Spinal cord (tissue), 10 donors: Measurements from ENCODE around the gene ADARB2. TPM values are rescaled to one million over a fixed set of nuclear protein-coding genes. Genes with fewer than 3 reads are reported as not detected.

Experiments used
- DNase-seq, 6 donors: peaks; one replicate each; pipeline versions ENCODE4 v3.0.0 to v3.0.0-alpha.2; 2013 to 2015; ENCODE audit warnings: low spot score in 6 of 6, low read depth in 4 of 6
- H3K27ac ChIP-seq: one replicate; pipeline ENCODE4 v1.5.1; 2013; ENCODE audit warnings: low read depth, low read length, control low read depth
- H3K27me3 ChIP-seq: one replicate; pipeline ENCODE4 v1.6.1; 2013; ENCODE audit warnings: low read length; ENCODE audit not compliant: control insufficient read depth, insufficient read depth
- H3K36me3 ChIP-seq: one replicate; pipeline ENCODE4 v1.6.1; 2013; ENCODE audit warnings: low read length; ENCODE audit not compliant: control insufficient read depth, insufficient read depth
- H3K4me1 ChIP-seq: one replicate; pipeline ENCODE4 v1.6.1; 2013; ENCODE audit warnings: low read length; ENCODE audit not compliant: control insufficient read depth, insufficient read depth
- H3K4me3 ChIP-seq: one replicate; pipeline ENCODE4 v1.5.1; 2013; ENCODE audit warnings: low read depth, low read length, control low read depth
- H3K9me3 ChIP-seq: one replicate; pipeline ENCODE4 v1.6.1; 2013; ENCODE audit warnings: low read length; ENCODE audit not compliant: control insufficient read depth, insufficient read depth
- WGBS: methylation state at CpG from one replicate; pipeline ENCODE4 v1.1.5; 2013; ENCODE audit warnings: missing lambda C conversion rate; ENCODE audit not compliant: insufficient coverage; 5-methylcytosine and 5-hydroxymethylcytosine counted together
- polyA plus RNA-seq, 2 donors: library from polyadenylated mRNA; unstranded; fragments of 120-200 nt; gene quantifications; one replicate each; pipeline ENCODE4 v1.2.1, GENCODE V29; 2013; ENCODE audit not compliant: insufficient read length in 2 of 2
- total RNA-seq, 2 donors: library from RNA; depleted of rRNA in 1 of 2; stranded (reverse); fragments of 120-200 nt in 1 of 2; fragments of >200 nt in 1 of 2; gene quantifications; one replicate each; pipeline versions ENCODE4 v1.2.3 to v1.2.4, GENCODE V29; 2013 to 2014
- donor health status: healthy.

The ADARB2 gene
- total and polyA plus RNA-seq, 4 donors, result 4.1 to 11.2 (median 8.3) TPM

DNA sequence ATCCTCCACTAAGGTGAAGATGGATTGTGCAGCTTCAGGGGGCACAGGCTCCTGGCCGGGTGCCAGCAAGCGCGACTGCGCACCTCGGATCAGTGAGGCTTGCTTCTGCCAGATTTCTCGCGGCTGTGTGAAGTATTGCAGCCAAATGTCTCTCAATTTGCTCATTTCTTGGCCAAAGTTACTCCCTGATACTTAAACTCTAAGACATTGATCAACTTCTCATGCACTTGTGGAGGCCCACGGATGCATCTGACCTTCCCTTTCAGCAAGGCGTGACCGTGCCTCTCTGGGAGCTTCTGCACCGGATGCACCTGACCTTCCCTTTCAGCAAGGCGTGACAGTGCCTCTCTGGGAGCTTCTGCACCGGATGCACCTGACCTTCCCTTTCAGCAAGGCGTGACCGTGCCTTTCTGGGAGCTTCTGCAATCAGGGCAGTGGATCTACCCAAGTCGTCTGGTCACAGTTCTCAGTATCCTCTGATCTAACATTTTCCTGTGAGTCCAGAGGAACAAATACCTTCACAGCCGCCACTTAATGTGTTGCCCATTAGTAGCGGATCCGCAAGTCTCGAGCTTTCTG is 248.3 kb downstream of the ADARB2 start:
- 71% methylated on average over 19 of the region's 20 CpGs for WGBS
- Histone ChIP-seq H3K4me3 (no peak overlapping the region), H3K4me1 (peaks cover 11% of the 10 kb centered on the region), H3K36me3 (no peaks in the 10 kb centered on the region), H3K27me3 (peaks cover under 1% of the 10 kb centered on the region), H3K9me3 (no peaks in the 10 kb centered on the region), H3K27ac (no peak overlapping the region)
- DNase-seq, result peak in 1 of 6 donors; percentile 67

DNA sequence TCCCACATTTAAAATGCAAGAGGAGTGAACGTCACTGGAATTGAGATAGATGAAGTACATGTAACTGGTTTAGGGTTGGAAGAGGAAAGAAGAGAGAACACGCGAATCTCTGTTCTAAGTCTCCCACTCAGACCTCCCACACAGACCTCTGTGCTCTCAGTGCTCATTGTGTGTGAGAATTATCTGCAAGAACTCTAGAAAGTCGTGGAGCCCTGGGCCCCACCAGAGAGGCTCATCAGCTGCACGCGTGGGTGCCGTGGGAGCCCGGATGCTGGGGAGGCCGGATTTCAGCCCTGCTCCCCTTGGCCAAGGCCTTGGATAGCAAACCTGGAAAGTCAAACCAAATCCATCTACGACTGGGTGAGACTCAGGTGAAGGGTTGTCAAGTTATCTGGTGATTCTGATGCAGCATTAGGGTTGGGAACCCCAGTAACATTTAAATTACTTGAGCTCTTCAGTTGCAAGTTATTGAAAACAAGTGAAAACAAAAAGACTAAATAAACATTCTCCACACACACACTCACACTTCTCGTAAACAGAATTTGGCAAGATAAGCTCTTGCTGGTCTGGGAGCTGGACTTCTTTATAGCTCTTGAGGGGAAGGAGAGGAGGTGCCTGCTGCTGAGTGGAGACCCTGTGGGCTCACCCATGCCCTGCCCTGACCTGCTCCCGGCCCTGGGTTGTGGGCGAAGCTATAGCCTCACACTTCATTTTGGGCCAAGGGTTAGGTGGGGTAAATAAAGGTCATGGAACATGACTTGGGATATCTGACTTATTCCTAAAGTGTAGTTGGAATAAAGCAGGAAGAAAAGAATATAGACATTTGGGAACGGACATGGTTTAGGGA is 250.3 kb downstream of the ADARB2 start:
- no peak for DNase-seq
- H3K27ac ChIP-seq, result no peak overlapping the region
- WGBS, result 94% methylated on average over 7 of the region's 14 CpGs

DNA sequence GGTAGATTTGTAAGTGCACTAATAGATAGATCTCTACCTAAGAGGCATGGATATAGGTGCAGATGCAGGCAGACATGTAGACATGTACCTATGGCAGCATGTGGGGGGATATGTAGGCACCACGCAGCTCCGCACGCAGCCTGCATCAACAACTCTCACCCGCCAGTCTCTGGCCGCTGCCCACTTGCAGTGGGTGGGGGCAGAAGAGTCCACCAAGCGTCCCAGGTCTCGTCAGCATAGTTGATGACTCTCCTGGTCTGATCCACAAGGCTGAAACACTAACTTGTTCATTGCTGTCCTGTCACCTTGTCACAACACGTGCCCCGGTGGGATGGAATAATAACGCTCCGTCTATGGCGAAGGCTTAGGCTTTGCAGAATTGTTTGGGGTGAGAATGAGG is 252.0 kb downstream of the ADARB2 start:
- Histone ChIP-seq H3K4me3 (no peak overlapping the region), H3K4me1 (peaks cover 11% of the 10 kb centered on the region), H3K9me3 (no peaks in the 10 kb centered on the region), H3K36me3 (no peaks in the 10 kb centered on the region), H3K27me3 (peaks cover 2% of the 10 kb centered on the region), H3K27ac (no peak overlapping the region)
- 96% methylated on average over 12 of the region's 12 CpGs for WGBS
- DNase-seq, result no peak

More for the DNA sequence above, 250.3 kb downstream of the ADARB2 start:
- Histone ChIP-seq H3K36me3 (no peaks in the 10 kb centered on the region), H3K4me3 (no peak overlapping the region), H3K27me3 (peaks cover 2% of the 10 kb centered on the region), H3K4me1 (peaks cover 11% of the 10 kb centered on the region), H3K9me3 (no peaks in the 10 kb centered on the region)

DNA sequence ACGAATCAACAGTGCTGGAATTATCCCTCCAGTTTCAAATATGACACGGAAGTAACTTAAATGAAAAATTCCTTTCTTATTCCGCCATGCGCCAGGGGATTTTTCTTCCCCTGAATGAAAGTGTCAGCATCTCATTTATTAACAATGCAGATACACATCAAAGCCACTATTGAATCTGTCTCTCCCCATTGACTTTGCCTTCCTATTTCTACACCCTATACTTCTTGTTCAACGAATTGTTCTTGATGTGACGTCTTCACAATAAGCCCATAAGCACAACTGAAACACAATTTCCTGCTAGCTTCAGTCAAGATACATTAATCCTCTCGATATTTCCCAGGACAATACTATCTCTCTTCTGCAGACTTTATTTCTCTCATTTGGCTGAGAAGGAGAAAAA is 253.5 kb downstream of the ADARB2 start:
- Histone ChIP-seq H3K4me3 (no peak overlapping the region), H3K4me1 (peaks cover 11% of the 10 kb centered on the region), H3K9me3 (peaks cover 2% of the 10 kb centered on the region), H3K27ac (no peak overlapping the region), H3K27me3 (peaks cover 2% of the 10 kb centered on the region), H3K36me3 (no peaks in the 10 kb centered on the region)
- WGBS, result 14% methylated on average over 6 of the region's 7 CpGs
- DNase-seq, result peak in 1 of 6 donors; percentile 71

DNA sequence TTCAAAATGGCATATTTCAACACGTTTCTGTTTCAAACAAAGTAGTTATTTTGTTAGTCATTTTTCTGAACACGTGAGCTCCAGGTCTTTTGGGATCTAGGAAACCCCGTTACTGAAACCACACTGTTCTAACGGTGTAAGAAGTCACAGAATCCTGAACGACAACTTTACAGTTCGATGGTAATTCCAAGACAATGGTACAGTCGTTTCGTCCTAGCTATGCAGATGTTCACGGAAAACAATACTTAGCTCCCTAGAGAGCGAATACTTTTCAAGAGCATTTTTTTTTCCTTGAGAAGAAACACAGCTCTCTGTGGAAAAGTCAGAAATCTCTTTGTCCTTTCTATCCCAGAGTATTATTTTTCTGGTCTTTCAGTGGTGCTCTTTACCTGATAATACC is 254.1 kb downstream of the ADARB2 start:
- no peak overlapping the region for H3K4me3 ChIP-seq
- 20% methylated on average over 8 of the region's 10 CpGs for WGBS
- H3K4me1 ChIP-seq, result peaks cover 11% of the 10 kb centered on the region
- H3K27ac ChIP-seq, result no peak overlapping the region
- peaks cover 2% of the 10 kb centered on the region for H3K9me3 ChIP-seq
- H3K36me3 ChIP-seq, result no peaks in the 10 kb centered on the region
- peaks cover 2% of the 10 kb centered on the region for H3K27me3 ChIP-seq
- DNase-seq, result no peak

DNA sequence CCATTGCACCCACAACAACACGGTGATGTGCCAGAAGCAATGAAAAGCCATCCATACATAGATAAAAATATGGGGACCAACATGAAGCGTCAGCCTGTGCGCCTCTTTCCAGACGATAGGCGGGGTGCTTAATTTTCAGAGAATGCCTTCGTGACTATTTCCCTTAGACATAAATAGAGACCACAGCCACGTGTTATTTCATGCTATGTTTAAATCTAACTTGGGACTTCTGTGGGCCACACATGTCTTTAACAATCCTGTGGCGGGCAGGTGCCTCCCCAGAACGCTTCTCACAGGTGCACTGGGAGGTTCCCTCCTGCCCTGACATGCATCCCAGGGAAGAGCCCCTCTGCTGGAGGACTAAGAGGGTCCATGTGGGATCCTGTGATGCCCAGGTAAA is 259.7 kb downstream of the ADARB2 start:
- Histone ChIP-seq H3K4me1 (peaks cover 21% of the 10 kb centered on the region), H3K4me3 (no peak overlapping the region), H3K27me3 (no peaks in the 10 kb centered on the region), H3K36me3 (no peaks in the 10 kb centered on the region), H3K27ac (no peak overlapping the region), H3K9me3 (peaks cover 2% of the 10 kb centered on the region)
- WGBS, result 93% methylated on average over 6 of the region's 9 CpGs
- DNase-seq, result no peak

DNA sequence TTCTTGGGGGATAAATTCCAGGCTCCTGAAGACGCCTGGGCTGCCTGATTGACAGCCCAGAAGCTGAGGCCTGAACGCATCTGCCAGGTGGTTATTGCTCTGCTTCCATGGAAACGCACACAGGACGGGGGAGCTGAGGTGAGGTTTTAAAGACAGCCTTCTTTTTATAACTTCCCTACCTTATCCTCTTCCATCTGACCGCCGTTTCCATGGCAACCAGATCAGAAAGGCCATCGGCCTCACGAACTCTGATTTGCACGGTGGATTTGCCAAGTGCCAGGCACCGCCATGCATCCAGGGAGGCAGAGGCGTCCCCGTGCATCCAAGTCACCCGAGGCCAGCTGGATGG is 260.9 kb downstream of the ADARB2 start:
- Histone ChIP-seq H3K4me3 (no peak overlapping the region), H3K9me3 (peaks cover 2% of the 10 kb centered on the region), H3K36me3 (no peaks in the 10 kb centered on the region), H3K27me3 (no peaks in the 10 kb centered on the region), H3K4me1 (peaks cover 21% of the 10 kb centered on the region), H3K27ac (no peak overlapping the region)
- WGBS, result 24% methylated on average over 10 of the region's 13 CpGs
- peak in 2 of 6 donors; percentile 58 to 89 for DNase-seq

DNA sequence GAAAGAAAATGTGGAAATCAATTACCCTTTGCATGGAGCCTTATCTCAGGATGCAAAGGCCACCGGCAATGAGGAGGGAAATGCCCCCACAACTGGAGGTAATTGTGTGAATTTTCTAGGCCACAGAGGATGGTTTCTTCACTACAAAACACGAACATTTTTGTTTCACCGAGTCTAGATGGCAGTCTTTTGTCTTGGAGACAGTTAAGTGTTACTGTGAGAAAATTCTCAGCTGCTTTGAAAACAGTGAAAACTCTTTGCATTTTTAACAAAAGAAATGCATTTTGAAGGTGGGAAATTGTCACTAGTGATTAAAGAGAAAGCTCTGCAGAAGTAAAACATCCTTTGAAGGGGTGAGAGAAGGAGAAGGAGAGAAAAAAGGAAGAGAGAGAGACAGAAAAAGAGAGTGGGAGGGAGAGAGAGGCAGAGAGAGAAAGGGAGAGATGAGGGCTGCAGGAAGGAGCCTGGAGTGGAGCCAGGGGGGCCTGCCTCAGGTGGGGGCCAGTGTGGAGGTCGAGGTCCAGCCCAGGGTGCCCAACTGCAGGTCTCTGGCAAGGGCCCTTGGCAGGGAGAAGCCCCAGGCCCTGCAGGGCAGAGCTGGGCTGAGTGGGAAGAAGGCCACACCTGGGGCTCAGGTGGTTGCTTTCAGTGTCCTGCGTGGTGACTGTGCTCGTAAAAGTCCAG is 261.4 kb downstream of the ADARB2 start:
- Histone ChIP-seq H3K4me1 (peaks cover 21% of the 10 kb centered on the region), H3K9me3 (peaks cover 2% of the 10 kb centered on the region), H3K4me3 (no peak overlapping the region), H3K27me3 (no peaks in the 10 kb centered on the region), H3K36me3 (no peaks in the 10 kb centered on the region), H3K27ac (no peak overlapping the region)
- WGBS, result 20% methylated on average over 3 of the region's 6 CpGs
- peak in 1 of 6 donors; percentile 58 for DNase-seq

DNA sequence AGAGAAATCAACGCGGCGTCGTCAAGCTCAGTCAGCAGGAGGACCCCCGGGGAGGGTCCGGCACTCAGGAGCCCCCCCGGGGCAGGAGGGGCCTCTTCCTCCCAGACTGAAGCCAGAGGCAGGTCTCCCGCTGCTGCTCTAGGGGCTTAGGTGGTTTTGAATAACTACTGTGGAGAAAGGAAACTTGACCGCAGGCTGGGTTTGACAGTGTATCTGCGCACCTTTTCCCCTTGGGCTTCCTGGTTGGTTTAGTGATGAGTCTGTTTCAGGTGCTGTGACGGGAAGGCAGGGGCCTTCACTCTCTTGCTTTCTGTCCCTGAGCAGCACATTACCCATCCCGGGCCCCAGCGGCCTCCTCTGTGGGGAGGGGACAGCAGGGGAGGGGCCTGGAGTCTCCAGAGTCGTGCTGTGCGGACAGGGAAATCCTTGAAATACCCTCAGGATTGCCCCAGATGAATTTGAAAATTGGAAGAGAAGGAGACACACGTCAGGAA is 262.2 kb downstream of the ADARB2 start:
- no peak overlapping the region for H3K4me3 ChIP-seq
- DNase-seq, result no peak
- H3K27ac ChIP-seq, result no peak overlapping the region
- no peaks in the 10 kb centered on the region for H3K36me3 ChIP-seq
- WGBS, result 33% methylated on average over 12 of the region's 16 CpGs
- H3K9me3 ChIP-seq, result peaks cover 2% of the 10 kb centered on the region
- H3K4me1 ChIP-seq, result peaks cover 21% of the 10 kb centered on the region
- no peaks in the 10 kb centered on the region for H3K27me3 ChIP-seq
